Measurements from ENCODE around the gene TMEM59L. TPM values are rescaled to one million over a fixed set of nuclear protein-coding genes. Genes with fewer than 3 reads are reported as not detected.
A peak's percentile ranks its signal among the peaks of the same experiment; 100 is the strongest.

The TMEM59L gene
- polyA plus RNA-seq, 1 donor: 2.5 TPM

DNA sequence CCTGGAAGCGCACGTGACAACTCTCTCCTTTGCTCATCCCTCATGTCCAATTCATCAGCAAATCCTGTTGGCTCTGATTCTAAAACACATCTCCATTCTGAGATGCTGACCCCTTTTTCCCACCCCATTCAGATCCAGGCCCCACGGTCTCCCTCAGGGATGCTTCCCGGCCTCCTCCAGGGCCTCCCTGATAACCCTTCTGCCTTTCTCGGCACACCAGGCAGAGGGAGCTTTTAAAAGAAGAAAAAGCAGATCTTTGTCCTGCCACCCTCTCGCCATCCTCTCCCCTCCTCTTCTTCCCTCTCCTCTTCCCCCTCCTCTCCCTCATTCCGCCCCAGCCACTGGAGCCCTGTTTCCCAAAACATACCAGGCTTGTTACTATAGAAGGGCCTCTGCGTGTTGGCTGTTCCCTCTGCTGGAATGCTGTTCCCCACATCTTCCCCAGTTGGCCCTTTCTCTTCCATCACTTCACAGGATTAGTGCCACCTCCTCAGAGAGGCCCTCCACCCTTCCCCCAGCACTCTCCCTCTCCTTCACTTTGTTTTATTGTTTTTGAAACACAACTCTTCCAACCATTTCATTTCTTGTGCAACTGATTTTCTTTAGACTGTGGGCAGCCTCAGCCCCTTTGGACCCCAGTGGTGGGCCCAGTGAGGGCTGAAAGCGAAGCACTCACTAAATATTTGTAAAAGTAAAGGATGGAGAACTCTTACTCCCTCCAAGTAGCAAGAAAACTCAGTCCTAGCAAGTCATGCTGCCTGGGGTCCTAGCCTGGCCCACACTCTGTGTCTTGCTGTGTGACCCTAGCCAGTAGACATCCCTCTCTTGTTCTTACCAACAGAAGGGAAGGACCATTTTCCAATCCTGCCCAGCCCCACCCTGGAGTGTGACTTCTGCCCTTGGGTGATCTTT is 3.6 kb upstream of the TMEM59L start:
- no peak for DNase-seq

GRCh38 chr19:18609717-18610051 is 3.0 kb upstream of the TMEM59L start:
- DNase-seq: no peak

GRCh38 chr19:18610245-18610555 is 2.5 kb upstream of the TMEM59L start:
- no peak for DNase-seq

DNA sequence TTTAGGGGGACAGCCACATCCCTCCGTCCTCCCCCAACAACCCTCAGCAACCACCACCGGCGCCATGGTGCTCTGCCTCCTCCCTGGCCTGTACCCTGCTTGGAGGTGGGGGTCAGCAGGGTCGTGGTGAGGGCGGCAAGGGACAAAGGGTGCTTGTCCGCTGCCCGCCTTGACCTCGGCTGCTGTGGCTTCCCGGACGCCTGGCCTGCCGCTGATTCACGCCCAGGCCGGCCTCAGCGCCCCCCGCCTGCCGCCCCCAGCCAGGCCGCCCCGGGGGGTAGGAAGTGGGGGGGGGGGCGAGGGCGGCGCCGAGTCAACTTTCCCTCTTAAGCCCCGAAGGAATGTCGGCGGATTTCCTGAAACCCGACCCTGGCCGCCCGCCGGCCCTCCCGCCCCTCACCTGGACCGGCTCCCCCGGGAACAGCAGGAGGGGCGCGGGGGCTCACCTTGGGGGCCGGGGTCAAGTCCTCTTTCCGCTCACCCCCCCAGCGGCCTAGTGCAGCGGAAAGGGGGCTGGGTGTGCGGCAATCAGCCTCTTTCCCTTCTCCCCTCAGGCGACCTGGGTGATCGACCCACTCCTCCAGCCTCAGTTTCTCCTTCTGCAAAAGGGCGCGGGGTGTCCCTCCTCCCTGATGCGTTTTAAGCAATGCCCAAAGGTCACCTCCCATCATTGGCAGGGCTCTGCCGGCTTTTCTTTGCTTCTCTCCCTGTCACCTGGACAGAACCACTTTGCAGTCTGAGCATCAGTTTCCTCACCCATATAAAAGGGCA is 1.9 kb upstream of the TMEM59L start:
- no peak for DNase-seq

DNA sequence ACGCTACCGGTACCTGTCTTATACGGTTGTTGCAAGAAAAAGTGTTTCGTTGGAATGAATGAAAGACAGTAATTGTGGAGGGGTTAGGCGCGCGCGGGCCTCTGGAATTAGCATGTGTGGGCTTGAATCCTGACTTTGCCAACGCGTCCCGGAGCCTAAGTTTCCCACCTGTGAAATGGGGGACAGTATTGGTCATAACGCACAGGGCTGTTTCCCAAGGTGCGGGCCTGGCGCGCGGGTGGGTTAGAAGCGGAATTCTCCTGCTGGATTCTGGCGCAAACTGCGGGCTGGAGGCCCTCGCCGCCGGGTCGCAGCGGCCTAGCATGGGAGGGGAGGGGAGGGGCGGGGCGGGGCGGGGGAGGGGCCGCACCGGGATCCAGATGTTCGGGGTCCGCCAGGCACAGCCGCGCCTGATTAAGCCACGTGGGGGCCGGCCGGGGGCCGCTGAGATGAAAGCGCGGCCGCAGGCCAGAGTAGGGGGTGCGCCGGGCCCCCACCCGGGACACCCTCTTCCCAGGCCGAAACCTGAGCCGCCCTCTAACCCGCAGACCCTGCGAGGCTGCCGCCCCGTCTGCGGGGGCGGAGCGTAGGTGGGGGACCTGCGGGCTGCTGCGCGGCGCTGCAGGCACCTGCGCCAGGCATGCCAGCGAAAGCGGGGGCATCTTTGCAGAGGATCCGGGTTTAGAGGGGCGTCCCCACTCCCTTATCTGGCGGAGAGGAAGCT is 1.2 kb upstream of the TMEM59L start:
- no peak for DNase-seq

- DNase-seq: no peak
Observed at GRCh38 chr19:18612051-18612771, 459 bp upstream of the TMEM59L start.

- DNase-seq: no peak
Observed at GRCh38 chr19:18613589-18614234, 1.0 kb downstream of the TMEM59L start.

DNA sequence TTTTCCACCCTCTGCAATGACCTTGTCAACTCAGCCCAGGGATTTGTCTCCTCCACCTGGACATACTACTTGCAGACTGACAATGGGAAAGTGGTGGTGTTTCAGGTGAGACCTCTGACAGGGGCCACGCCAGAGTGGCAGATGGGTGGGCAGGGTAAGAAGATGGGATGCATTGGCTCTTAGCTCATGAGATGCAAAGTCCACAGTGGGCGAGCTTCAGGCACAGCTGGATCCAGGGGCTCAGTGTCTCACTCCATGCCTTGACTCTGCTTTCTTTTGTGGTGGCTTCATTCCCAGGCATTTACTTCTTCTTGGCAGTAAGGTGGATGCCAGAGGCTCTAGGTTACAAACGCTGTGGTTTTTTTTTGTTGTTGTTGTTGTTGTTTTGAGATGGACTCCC is 3.4 kb downstream of the TMEM59L start:
- DNase-seq: no peak

- DNase-seq: no peak
Observed at GRCh38 chr19:18617562-18617961, 4.9 kb downstream of the TMEM59L start.

DNA sequence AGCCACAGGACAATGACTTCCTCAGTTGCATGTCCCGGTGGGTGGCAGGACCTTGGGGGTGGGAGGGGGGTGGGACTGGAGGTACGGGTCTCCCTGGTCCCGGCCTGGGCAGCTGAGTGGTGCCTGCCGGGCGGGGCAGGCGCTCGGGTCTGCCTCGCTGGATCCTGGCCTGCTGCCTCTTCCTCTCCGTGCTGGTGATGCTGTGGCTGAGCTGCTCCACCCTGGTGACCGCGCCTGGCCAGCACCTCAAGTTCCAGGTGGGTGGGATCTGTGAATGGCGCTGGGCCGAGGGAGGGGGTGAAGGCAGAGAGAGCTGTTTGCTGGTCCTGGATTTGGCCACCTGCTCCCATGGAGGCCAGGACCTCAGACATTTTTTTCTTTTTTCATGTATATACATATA is 5.6 kb downstream of the TMEM59L start:
- DNase-seq: no peak

DNA sequence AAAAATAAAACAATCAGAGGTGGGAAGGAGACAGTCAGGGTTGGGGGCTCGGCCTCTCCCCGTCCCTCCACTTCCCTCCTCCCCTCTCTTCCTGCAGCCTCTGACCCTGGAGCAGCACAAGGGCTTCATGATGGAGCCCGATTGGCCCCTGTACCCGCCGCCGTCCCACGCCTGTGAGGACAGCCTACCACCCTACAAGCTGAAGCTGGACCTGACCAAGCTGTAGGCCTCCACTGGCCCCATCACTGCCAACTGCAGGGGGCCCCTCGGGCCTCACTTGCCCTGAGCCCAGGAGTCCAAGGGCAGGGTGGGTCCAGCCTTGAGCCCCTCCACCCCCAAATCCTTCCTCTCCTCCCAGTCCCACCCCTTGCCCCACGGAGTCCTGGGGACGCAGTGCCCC is 7.6 kb downstream of the TMEM59L start:
- no peak for DNase-seq

- DNase-seq: no peak
Observed at GRCh38 chr19:18620902-18621301, 8.2 kb downstream of the TMEM59L start.

GRCh38 chr19:18626906-18627305 is 14.2 kb downstream of the TMEM59L start:
- DNase-seq: no peak

GRCh38 chr19:18629166-18630088 is 16.8 kb downstream of the TMEM59L start:
- DNase-seq: no peak

DNA sequence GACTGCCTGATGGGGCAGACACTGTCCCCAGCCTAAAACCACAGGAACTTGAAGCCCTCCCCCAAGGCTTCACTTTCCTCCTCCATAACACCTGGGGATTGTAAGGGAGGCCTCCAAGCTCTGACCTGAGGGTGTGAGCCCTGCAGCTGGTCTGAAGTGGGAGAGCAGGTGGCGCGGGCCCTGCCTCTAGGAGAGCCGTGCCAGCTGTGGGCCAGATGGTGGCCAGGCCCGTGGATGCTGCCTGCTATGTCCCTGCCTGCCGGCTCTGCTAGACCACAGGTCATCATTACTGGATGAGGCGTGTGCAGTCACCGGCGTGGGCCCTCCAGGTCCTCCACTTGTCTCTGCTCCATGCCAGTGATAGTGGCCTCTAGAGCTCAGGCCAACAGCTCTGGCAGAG is 20.7 kb downstream of the TMEM59L start:
- no peak for DNase-seq

GRCh38 chr19:18634612-18635297 is 22.1 kb downstream of the TMEM59L start:
- no peak for DNase-seq

DNA sequence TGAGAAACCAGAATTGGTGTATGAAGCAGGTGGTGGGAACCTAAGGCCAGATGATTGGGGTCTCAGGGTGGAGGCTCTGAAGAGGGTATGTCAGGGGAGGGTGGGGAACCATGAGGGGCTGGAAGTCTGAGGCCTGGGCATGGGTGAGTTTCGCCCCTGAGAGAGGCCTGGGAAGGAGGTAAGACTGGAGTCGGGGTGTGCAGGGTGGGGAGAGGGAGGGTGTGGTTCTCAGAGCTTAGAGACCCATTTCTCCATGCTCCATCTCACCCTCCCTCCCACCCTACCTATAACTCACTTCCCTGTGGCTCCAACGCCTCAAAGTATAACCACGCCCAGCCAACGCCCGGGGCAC is 23.1 kb downstream of the TMEM59L start:
- no peak for DNase-seq

- DNase-seq: peak; percentile 92
Observed at GRCh38 chr19:18636183-18636968, 23.7 kb downstream of the TMEM59L start.

DNA sequence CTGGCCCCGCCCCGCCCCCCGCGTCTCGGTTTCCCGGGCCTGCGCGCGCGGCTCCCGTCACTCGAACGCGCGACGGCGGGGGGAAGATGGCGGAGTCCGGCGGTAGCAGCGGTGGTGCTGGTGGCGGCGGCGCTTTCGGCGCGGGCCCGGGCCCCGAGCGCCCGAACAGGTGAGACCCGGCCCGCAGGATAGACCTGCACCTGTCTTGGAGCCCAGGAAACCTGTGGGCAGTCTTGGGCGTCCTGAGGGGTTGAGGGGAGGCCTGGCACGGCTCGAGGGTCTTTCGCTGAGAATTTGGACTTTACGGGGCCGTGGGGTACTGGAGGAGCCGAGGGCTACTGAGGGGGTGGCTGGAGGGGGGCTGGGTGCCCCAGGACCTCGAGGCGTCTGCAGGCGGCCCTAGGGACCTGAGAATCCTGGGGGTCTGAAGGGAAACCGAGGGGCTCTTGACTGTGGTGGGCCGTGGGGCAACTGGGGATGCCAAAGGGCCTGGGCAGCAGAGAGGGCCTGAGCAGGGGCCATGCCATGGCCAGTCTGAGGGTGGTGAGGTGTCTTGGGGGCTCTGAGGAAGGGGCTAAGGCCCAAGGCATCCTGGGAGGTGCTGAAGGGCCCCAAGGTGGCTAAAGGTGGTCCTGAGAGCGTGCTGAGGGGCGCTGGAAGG is 24.4 kb downstream of the TMEM59L start, which contains the start of gene KLHL26:
Gene KLHL26 (plus strand): TSS at position 60 of the 661 bp plus-strand sequence. CDS start 27 bp downstream, at position 87.
- no peak for DNase-seq

Data from left kidney (tissue), 2 donors.